ENCODE measurements around the gene EIF1AD. TPM values are rescaled to one million over a fixed set of nuclear protein-coding genes. Genes with fewer than 3 reads are reported as not detected.

Gene EIF1AD, protein sequence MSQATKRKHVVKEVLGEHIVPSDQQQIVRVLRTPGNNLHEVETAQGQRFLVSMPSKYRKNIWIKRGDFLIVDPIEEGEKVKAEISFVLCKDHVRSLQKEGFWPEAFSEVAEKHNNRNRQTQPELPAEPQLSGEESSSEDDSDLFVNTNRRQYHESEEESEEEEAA
- 10 to 100 TPM; 49.9 to 74.2 (median 62.8) TPM for total RNA-seq
- total RNA-seq (2013) = 41.8 TPM

DNA sequence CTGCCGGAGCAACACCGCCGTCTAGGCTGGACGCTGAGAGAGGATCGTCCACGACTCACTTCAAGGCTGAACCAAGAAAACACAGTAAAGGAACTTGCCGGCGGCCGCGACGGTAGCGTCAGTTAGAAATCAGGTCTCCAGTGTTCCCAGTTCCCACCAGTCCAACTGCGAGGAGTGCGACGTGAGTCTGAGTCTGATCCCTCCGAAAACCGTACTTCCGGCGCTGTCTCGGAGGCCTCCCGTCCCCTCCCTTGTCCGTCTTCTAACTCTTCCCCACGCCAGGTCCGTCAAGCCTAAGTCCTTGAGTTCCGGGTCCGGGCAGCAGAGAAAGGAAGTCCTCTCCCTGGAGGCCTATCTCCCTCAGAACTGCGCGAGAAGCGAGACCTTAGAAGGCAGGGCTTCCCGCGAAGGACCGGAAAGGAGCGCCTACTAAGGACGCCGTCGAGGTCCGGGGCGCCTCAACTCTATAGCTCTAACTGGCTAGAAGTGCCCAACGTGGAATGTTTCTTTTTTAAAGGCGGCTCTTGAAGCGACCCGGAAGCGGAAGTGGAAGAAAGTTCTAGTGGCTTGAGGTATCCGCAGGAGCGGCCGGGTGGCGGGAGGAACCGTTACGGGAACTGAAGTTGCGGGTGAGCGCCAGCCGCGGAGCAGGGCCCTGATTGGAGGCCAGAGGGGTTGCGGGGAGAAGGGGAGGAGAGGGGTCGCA is at the start of gene EIF1AD, which contains the start of gene BANF1:
Gene EIF1AD (minus strand): TSS at position 216 of the 706 bp plus-strand sequence. CDS start 1,768 bp downstream, outside the sequence.
Gene BANF1 (plus strand): TSS at position 562 of the 706 bp plus-strand sequence. CDS start 748 bp downstream, outside the sequence.
- no peaks in the 10 kb centered on the region for H3K36me3 Mint-ChIP-seq
- peaks cover 45% of the 10 kb centered on the region for H3K36me3 ChIP-seq (ENCODE audit: control insufficient read depth, insufficient read depth, low read length)

DNA sequence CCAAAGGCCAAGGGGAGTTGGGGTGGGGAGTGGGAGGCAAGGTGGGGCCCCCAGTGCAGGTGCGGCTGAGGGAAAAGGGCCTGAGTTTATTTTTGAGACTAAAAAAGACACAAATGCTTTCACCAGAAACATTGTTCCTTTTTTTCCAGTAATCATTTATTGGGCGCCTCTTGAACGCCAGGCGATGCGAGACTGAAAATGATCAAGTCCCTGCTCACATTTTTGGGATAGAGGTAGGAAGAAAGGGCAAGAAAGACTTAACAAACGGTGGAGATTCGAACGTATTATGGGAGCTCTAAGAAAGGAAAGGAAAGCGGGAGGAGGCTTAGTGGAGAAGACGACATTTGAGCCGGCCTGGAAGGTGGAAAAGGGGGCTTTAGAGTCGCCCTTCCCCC is 49.4 kb upstream of the EIF1AD start:
- no peaks in the 10 kb centered on the region for H3K36me3 Mint-ChIP-seq
- H3K4me3 ChIP-seq (ENCODE audit: low read length) = peak overlapping the region; percentile 97
- peak overlapping the region; percentile 69 for H3K27ac ChIP-seq (ENCODE audit: low read length)
- no peak for ATAC-seq
- H3K27me3 ChIP-seq (ENCODE audit: control insufficient read depth, insufficient read depth, low read length) = peaks cover 3% of the 10 kb centered on the region
- H3K36me3 ChIP-seq (ENCODE audit: control insufficient read depth, insufficient read depth, low read length) = peaks cover 19% of the 10 kb centered on the region
- no peak for DNase-seq
- peaks cover 23% of the 10 kb centered on the region for H3K4me1 ChIP-seq (ENCODE audit: control insufficient read depth, insufficient read depth, low read length)
- H3K9me3 ChIP-seq (ENCODE audit: control insufficient read depth, insufficient read depth, low read length) = no peaks in the 10 kb centered on the region
- H3K9me3 Mint-ChIP-seq = no peaks in the 10 kb centered on the region
- intact Hi-C loops (cut with micrococcal nuclease) = no loop called here
- H3K4me3 Mint-ChIP-seq = peak overlapping the region; percentile 89
- H3K27ac Mint-ChIP-seq = peak overlapping the region; percentile 98
- TF ChIP-seq, protein P1, sequence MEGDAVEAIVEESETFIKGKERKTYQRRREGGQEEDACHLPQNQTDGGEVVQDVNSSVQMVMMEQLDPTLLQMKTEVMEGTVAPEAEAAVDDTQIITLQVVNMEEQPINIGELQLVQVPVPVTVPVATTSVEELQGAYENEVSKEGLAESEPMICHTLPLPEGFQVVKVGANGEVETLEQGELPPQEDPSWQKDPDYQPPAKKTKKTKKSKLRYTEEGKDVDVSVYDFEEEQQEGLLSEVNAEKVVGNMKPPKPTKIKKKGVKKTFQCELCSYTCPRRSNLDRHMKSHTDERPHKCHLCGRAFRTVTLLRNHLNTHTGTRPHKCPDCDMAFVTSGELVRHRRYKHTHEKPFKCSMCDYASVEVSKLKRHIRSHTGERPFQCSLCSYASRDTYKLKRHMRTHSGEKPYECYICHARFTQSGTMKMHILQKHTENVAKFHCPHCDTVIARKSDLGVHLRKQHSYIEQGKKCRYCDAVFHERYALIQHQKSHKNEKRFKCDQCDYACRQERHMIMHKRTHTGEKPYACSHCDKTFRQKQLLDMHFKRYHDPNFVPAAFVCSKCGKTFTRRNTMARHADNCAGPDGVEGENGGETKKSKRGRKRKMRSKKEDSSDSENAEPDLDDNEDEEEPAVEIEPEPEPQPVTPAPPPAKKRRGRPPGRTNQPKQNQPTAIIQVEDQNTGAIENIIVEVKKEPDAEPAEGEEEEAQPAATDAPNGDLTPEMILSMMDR (IDR thresholded peaks at IDR 0.05) = no peak
- peaks cover 0 to 11% of the 10 kb centered on the region in 2 donors for H3K27me3 Mint-ChIP-seq (ENCODE audit: low read depth in 2 of 2)
- WGBS (ENCODE audit: insufficient coverage) = 50% methylated on average over 11 of the region's 12 CpGs
- peaks cover 27 to 34% of the 10 kb centered on the region in 2 donors for H3K4me1 Mint-ChIP-seq

More for the DNA sequence above, at the start of gene EIF1AD, which contains the start of gene BANF1:
- Histone ChIP-seq H3K9me3 (ENCODE audit: control insufficient read depth, insufficient read depth, low read length) (no peaks in the 10 kb centered on the region), H3K27me3 (ENCODE audit: control insufficient read depth, insufficient read depth, low read length) (no peaks in the 10 kb centered on the region), H3K4me1 (ENCODE audit: control insufficient read depth, insufficient read depth, low read length) (peaks cover 24% of the 10 kb centered on the region), H3K27ac (ENCODE audit: low read length) (peak within 1 kb of the TSS; percentile 77), H3K4me3 (ENCODE audit: low read length) (peak within 1 kb of the TSS; percentile 54)
- Mint-ChIP-seq H3K4me1 (peaks cover 22 to 41% of the 10 kb centered on the region in 2 donors), H3K27me3 (ENCODE audit: low read depth in 2 of 2) (no peaks in the 10 kb centered on the region), H3K9me3 (no peaks in the 10 kb centered on the region), H3K4me3 (peak within 1 kb of the TSS; percentile 99), H3K27ac (peak within 1 kb of the TSS; percentile 99)
- peak; percentile 90 to 98 for DNase-seq
- peak; percentile 84 to 92 (median 85) for ATAC-seq
- TF ChIP-seq, protein P1 (IDR thresholded peaks at IDR 0.05) = no peak
- WGBS (ENCODE audit: insufficient coverage) = under 1% methylated on average over 55 of the region's 55 CpGs
- intact Hi-C loops (cut with micrococcal nuclease) = loop anchor here (1.0 to 5.0 kb wide), 4 partner anchors 19 to 390 kb away; partner anchors contain the start of genes KAT5, MAP3K11 and SART1

DNA sequence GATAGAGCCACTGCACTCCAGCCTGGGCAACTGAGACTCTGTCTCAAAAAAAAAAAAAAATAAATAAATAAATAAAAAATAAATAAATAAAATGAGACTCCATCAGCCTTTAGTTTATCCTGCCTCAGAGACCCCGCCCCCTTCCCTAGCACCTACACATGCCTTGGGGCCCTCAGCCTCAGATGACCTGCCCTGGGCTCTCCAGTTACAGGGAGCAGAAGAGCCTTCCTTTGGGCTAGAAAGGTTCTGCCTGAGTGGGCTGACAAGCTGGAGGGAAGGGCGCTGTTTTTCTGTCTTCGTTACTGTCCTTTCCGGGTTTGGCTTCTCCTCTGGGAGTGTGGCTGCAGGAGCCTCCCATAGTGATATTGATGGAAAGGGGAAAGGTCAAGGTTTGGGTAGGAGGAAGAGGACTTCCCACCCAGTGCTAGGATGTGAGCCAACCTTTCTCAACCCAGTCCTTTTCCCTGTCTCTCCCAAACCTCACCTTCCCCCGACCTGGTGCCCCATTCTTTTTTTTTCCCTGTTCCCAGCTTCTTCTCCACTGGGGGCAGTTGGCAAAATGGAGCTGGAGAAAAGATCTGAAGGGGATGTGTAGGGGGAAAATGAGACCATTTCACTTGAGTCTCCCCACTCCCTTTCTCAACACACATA is 48.7 kb upstream of the EIF1AD start:
- TF ChIP-seq, protein P1 (IDR thresholded peaks at IDR 0.05) = no peak
- ATAC-seq = no peak
- Histone ChIP-seq H3K9me3 (ENCODE audit: control insufficient read depth, insufficient read depth, low read length) (no peaks in the 10 kb centered on the region), H3K4me3 (ENCODE audit: low read length) (no peak overlapping the region), H3K4me1 (ENCODE audit: control insufficient read depth, insufficient read depth, low read length) (peaks cover 23% of the 10 kb centered on the region), H3K27me3 (ENCODE audit: control insufficient read depth, insufficient read depth, low read length) (peaks cover 3% of the 10 kb centered on the region), H3K36me3 (ENCODE audit: control insufficient read depth, insufficient read depth, low read length) (peaks cover 15% of the 10 kb centered on the region), H3K27ac (ENCODE audit: low read length) (no peak overlapping the region)
- H3K4me3 Mint-ChIP-seq = peak overlapping the region; percentile 89
- H3K27ac Mint-ChIP-seq = peak overlapping the region; percentile 98
- H3K36me3 Mint-ChIP-seq = no peaks in the 10 kb centered on the region
- intact Hi-C loops (cut with micrococcal nuclease) = no loop called here
- WGBS (ENCODE audit: insufficient coverage) = 100% methylated on average over 4 of the region's 5 CpGs
- peaks cover 0 to 11% of the 10 kb centered on the region in 2 donors for H3K27me3 Mint-ChIP-seq (ENCODE audit: low read depth in 2 of 2)
- H3K4me1 Mint-ChIP-seq = peaks cover 27 to 34% of the 10 kb centered on the region in 2 donors
- no peak for DNase-seq
- no peaks in the 10 kb centered on the region for H3K9me3 Mint-ChIP-seq

All from natural killer cell (primary cell).